NB4 (cell line): Measurements from ENCODE around the gene LIME1.

Experiments
- DNase-seq: peaks from one replicate; pipeline ENCODE4 v3.0.0; 2010; ENCODE audit warnings: low read depth
- H3K4me3 ChIP-seq: one replicate; pipeline ENCODE4 v1.5.1; 2011; ENCODE audit warnings: mild to moderate bottlenecking, low read depth, low read length, moderate library complexity
- MYC ChIP-seq: IDR thresholded peaks from 2 replicates; pipeline ENCODE4 v1.6.1; 2011; ENCODE audit warnings: low read depth, low read length
- POLR2A ChIP-seq: IDR thresholded peaks from 2 replicates; pipeline ENCODE4 v1.6.1; 2011; ENCODE audit warnings: mild to moderate bottlenecking; ENCODE audit not compliant: insufficient read length; ENCODE audit errors: extremely low read depth
- TF ChIP-seq, protein P1 (sequence below): IDR thresholded peaks from 2 replicates; pipeline ENCODE4 v1.6.1; 2011; ENCODE audit warnings: low read depth, low read length
- TF ChIP-seq, protein P2 (sequence below): IDR thresholded peaks from one replicate; pipeline ENCODE4 v1.5.1; 2012; ENCODE audit warnings: low read depth, low read length

LIME1 gene

DNA sequence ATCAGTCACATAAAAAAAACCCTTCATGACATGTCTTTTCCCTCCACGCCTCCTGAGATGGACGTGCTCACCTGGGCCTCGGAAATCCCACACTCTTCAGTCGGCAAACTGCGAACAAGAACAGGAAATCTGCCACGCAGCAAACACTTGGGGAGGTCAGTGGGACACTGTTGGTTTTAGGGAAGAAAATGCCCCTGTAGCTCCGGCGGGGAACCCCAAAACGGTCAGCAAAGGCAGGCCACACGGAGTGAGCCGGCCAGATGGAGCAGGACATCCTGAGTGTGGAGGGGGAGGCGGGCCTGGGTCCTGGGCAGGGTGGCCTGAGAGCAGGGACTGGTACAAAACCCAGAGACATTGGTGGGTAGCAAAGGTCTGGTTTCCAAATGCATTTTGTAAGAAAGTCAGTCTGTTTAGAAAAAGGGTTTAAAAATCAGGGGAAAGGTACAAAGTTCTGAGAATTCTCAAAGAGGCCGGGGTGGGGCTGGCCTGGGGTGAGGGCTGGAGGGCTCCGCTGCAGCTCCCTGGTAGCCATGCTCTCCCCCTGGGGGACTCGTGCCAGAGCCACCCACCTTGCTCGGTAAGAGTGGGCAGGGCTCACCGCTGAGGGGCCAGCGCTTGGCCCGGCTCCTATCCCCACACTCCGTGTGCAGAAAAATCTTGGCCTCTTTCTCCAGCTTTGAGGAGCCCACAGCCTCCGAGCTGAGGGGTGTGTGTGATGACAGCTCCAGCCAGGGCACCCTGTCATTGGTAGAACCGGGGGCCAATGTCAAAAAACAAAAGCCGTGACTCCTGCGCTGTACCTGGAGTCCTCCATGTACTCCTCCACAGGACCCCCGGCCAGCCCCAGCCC, 8.3 kb downstream of the LIME1 start:
- peak; percentile 12 for TF ChIP-seq POLR2A
- TF ChIP-seq, protein P1, sequence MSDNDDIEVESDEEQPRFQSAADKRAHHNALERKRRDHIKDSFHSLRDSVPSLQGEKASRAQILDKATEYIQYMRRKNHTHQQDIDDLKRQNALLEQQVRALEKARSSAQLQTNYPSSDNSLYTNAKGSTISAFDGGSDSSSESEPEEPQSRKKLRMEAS = no peak
- no peak for DNase-seq
- no peak overlapping the region for H3K4me3 ChIP-seq

DNA sequence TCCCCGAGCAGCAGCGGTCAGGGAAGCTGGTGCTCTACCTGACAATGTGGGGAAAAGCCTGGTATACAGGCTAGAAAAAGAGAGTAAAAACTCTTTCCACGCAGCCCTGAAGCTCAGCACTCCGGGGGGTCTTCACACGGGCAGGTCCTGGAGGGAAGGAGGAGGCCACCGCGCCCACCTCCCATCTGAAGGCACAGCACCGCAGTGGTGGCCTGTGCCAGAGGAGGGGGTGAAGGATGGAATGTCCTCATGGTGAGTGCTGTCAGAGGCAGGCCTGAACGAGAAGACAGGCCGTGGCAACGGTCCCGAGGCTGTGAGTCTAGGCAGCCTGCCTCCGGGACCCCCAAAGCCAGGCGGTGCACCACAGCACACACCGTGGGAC, 9.0 kb downstream of the LIME1 start:
- TF ChIP-seq, protein P2, sequence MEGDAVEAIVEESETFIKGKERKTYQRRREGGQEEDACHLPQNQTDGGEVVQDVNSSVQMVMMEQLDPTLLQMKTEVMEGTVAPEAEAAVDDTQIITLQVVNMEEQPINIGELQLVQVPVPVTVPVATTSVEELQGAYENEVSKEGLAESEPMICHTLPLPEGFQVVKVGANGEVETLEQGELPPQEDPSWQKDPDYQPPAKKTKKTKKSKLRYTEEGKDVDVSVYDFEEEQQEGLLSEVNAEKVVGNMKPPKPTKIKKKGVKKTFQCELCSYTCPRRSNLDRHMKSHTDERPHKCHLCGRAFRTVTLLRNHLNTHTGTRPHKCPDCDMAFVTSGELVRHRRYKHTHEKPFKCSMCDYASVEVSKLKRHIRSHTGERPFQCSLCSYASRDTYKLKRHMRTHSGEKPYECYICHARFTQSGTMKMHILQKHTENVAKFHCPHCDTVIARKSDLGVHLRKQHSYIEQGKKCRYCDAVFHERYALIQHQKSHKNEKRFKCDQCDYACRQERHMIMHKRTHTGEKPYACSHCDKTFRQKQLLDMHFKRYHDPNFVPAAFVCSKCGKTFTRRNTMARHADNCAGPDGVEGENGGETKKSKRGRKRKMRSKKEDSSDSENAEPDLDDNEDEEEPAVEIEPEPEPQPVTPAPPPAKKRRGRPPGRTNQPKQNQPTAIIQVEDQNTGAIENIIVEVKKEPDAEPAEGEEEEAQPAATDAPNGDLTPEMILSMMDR = no peak
- TF ChIP-seq, protein P1 = no peak
- TF ChIP-seq MYC (no peak), POLR2A (no peak)
- H3K4me3 ChIP-seq = no peak overlapping the region
- DNase-seq = no peak

DNA sequence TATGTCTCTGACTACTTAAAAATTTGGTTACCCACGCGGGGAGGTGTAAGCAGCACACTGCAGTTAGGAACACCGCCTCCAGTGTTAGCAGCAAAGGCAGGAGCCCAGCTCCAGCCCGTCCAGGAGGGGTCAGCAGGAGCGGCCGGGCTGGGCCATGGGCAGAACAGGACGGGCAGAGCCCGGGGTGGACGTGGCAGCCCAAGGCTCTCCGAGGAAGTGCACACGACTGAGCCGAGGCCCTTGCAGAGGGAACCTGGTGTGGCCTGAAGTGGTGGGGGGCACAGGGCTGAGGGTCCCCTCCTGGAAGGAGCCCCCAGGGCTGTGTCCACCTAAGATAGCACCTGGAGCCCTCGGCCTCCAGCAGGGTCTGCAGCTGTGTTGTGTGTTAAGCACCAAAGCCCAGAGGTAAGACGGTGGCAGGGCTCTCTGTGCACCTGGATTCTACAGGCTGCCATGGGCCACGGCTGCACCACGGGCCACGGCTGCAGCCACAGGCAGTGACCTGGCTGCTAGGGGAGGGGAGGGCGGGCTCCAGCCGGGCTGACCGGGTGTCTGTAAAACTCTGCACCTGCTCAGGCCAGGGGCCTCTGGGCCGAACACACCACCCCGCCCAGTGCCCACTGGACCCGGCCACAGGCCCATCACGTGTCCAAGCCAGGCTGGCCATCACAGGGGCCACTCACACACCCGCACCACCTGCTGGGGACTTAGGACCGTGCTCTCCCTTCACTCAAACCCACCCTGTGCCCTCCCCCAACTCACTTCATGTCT, 9.7 kb downstream of the LIME1 start:
- H3K4me3 ChIP-seq = no peak overlapping the region
- TF ChIP-seq, protein P1 = no peak
- TF ChIP-seq POLR2A (no peak), MYC (no peak)
- TF ChIP-seq, protein P2 = no peak
- DNase-seq = no peak

DNA sequence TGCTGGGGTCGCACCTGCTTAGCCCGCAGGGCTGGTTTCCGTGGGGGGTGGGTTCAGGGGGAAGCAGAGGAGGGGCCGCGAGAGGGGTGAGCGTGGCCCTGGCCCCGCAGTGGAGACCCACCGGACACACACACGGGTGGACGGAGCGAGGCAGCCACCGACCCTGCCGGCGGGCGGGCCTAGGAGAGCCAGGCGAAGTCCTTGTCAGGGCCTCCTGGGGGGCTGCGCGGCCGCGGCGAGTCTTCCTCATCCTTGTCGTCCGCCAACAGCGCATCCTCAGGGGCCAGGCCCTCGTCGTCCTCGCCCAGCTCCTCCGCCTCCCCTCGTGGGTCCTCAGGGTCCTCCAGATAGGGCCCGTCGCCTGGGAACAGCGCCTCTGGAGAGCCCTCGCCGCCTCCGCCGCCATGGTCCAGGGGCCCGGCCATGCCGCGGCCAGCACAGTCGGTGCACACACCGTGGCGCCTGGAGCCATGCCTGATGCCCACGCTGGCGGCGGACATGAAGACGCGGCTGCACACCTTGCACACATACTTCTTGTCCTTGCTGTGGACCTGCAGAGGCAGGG, 10.4 kb downstream of the LIME1 start:
- TF ChIP-seq POLR2A (no peak), MYC (no peak)
- TF ChIP-seq, protein P1 = no peak
- TF ChIP-seq, protein P2 = no peak
- DNase-seq = no peak
- no peak overlapping the region for H3K4me3 ChIP-seq

DNA sequence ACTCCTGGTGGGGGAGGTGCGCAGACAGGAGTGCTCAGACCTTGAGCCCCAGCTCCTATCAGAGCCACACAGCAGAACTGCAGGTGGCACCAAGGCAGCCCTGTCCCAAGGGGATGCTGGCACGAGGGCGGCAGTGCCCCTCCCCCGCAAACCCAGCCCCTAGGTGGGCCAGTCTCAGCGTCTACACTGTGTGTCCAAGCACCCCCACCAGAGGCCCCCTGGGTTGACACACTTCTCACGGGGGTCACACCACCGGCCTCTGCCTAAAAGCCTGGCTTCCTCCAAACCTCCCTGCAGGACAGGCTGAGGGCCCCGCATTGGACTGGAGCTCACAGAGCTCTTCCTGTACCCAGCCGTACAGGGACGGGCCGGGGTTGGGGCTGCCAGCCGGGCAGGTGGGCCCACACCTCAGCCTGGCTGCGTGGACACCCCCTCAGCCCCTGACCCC, 11.2 kb downstream of the LIME1 start:
- TF ChIP-seq, protein P2 = no peak
- TF ChIP-seq, protein P1 = no peak
- TF ChIP-seq POLR2A (no peak), MYC (no peak)
- H3K4me3 ChIP-seq = no peak overlapping the region
- DNase-seq = no peak
